Fibroblast of skin of left biceps (primary cell): Measurements from ENCODE around the gene PDE4A.
A peak's percentile ranks its signal among the peaks of the same experiment; 100 is the strongest.
"Not testable (repeated sequence)": the region's sequence is repeated elsewhere in the genome, so short reads cannot be mapped to it uniquely, and the experiment has no call there.

Experiments
- DNase-seq, 2 experiments: peaks; one replicate each; pipeline ENCODE4 v3.0.0-alpha.2; 2013; ENCODE audit warnings: low read depth in 2 of 2

The PDE4A gene

DNA sequence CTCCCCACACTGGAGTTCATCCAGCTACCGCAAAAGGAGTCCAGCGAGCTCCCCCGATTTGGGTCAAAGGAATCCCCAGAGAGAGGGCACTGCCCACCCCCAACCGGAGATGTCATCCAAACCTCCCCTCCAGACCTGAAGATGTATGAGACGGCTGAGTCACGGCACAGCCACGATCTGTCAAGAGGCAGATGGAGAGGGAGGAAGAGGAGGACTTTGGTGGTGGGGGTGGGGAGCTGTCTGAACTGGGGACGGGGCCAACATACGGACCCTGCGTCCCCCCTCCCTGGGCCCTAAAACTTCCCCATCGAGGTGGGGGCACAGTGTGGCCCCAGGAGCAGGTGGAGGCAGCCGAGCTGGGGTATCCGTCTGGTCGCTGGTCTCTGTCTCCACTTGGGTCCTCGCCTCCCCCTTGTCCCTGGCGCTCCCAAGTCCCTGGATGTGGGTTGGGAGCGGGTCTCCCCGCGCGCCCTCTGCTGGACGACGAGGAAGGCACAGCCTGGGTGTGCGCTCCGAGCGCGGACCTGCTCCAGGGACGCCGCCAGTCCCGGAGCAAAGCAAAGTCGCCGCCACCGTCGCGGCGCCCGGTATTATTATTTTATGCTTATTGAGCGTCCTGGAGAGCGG, 3.8 kb downstream of the PDE4A start:
- DNase-seq = no peak

DNA sequence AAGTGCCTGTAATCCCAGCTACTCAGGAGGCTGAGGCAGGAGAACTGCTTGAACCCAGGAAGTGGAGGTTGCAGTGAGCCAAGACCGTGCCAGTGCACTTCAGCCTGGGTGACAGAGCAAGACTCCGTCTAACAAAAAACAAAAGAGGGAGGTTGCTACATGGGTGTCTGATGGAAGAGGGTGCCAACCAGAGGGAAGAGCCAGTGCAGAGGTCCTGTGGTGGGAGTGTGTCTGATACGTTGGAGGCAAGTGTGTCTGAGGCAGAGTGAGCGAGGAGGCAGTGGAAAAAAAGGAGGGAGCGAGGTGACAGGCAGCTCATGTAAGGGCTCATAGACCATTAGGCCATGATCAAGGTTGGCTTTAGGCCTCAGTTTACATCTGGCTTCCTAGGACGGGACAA, 6.8 kb downstream of the PDE4A start:
- no peak for DNase-seq

GRCh38 chr19:10428996-10429381, 8.7 kb downstream of the PDE4A start:
- DNase-seq = no peak

DNA sequence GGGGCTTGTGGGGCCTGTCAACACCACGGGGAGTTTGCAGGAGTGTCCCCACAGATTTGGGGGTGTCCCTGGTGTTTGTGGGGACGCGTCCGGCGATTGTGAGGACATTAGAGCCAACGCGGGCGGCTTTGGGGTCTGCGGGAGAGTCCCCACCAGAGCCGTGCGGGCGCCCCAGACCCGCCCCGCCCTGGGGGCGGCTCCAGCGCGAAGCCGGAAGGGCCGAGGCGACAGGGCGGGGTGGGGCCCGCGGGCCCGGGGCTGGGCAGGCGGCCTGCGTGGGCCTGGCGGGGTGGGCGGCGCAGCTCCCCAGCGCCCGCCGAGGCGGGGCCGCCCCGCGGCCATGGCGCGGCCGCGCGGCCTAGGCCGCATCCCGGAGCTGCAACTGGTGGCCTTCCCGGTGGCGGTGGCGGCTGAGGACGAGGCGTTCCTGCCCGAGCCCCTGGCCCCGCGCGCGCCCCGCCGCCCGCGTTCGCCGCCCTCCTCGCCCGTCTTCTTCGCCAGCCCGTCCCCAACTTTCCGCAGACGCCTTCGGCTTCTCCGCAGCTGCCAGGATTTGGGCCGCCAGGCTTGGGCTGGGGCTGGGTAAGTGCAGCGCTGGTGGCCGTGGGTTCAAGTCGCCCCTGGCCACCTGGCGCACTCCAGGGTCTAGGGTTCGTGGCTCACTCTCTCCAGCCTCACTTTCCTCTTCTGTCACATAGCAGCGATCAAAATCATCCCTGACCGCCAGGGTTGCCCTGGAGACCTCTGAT, 10.3 kb downstream of the PDE4A start:
- DNase-seq = no peak

- no peak for DNase-seq
These were observed 11.1 kb downstream of the PDE4A start for GRCh38 chr19:10431254-10431942.

GRCh38 chr19:10431943-10432735, 11.8 kb downstream of the PDE4A start:
- DNase-seq = no peak

GRCh38 chr19:10432736-10433130, 12.4 kb downstream of the PDE4A start:
- DNase-seq = no peak

- DNase-seq = no peak
These were observed 12.8 kb downstream of the PDE4A start for GRCh38 chr19:10433131-10433536.

GRCh38 chr19:10439588-10439987, 19.2 kb downstream of the PDE4A start:
- DNase-seq = no peak

GRCh38 chr19:10442698-10443097, 22.4 kb downstream of the PDE4A start:
- no peak for DNase-seq

DNA sequence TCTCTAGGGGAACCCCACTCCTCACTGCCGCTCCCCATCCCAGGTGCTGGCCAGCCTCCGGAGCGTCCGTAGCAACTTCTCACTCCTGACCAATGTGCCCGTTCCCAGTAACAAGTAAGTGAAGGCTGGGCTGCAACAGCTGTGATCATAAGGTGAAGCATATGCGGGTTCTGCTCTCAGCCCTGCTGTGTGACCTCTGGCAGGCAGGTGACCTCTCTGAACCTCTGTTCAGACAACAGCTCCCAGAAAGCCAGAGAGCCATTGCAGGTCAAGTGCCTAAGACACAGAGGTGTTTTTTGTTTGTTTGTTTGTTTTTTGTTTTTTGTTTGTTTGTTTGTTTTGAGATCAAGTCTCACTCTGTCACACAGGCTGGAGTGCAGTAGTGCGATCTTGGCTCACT, 28.7 kb downstream of the PDE4A start:
- DNase-seq = no peak

DNA sequence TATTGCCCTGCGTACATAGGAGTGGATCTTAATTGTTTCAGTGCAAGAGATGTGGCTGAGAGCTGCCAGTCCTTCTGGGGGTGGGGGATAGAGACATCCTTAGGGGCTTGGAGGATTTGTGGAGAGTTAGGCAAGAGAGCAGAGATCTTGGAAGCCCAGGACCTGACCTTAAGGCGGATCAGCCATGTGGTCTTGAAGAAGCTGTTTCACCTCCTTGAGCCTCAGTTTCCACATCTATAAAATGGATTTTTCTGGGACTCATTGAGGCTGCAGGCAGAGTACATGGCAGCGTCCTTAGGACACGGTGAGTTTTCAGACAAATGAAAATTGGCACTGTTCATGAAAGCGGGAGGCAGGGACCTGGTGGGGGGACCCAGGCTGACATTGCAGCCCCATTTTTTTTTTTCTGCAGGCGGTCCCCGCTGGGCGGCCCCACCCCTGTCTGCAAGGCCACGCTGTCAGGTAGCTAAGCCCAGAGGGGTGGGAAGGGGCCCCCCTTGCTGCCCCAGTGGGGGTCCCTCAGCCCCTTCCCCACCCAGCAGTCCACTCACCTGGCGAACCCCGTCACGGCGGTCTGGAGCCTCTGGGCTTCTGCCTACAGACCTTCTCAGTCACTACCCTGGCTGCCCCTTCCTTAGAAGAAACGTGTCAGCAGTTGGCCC, 30.0 kb downstream of the PDE4A start:
- DNase-seq = no peak

DNA sequence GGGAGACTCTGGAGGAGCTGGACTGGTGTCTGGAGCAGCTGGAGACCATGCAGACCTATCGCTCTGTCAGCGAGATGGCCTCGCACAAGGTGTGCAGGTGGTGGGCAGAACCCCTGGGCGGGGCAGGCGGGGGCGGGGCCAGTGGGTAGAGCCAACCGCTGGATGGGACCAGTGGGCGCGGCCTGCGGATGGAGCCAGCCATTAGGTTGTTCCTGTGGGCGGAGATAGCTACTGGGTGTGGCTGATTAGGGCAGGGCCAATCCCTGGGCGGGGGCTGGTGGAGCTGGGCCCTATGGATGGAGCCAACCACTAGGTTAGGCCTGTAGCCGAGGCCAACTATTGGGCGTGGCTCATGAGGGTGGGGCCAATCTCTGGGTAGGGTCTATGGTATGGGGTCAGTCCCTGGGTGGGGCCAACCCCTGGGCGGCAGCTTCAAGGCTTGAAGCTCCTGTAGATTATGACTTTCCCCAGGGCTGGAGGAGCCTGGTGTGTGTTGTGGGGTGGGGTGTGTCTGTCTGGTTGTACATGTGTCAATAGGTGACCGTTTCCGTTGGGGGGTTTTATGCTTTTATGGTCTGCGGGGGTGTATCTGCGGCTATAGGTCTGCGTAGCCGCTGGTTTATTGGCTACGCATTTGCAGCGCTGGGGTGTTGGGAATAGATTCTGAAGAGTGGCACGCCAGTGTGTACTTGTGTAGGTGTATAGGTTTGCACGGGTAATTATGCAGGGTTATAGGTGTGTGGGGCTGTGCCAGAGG, 30.7 kb downstream of the PDE4A start:
- DNase-seq = no peak

DNA sequence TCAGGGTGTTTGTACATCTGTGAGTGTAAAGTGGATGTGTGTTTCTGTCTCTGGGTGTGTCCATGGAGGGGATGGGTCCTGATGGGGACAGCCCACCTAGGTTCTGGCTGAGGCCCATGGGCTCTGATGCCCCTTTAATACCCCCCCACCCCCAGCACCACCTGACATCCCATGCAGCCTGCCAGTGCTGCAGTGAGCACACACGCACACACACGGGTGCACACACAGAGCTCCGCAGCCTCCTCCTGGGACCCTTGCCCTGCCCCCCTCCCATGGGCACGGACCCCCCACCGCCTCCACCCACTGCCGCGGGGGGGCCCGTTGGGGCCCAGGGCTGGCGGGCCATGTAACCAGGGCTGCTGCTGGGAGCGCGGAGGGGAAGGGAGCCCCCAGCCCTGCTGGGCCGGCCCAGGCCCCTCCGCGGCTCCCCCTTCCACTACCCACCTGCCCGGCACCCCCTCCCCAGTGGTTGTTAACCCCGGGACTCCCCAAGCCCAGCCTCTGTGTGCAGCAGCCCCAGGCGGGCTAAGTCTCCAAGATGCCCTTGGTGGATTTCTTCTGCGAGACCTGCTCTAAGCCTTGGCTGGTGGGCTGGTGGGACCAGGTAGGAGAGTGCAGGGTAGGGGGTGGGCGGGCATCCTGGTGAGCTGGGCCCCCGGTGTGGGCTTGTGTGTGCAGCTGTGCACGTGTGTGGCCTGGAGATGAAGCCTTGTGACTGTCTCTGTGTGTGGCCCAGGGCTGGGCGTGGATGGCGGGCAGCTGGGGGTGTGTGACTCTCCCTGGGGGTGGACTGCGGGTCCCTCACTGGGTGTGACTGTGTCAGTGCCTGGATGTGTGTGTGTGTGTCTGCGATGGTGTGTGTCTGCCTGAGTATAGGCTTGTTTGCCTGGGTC, 32.6 kb downstream of the PDE4A start:
- DNase-seq = no peak

- no peak for DNase-seq
These were observed 33.5 kb downstream of the PDE4A start for GRCh38 chr19:10453852-10454251.

DNA sequence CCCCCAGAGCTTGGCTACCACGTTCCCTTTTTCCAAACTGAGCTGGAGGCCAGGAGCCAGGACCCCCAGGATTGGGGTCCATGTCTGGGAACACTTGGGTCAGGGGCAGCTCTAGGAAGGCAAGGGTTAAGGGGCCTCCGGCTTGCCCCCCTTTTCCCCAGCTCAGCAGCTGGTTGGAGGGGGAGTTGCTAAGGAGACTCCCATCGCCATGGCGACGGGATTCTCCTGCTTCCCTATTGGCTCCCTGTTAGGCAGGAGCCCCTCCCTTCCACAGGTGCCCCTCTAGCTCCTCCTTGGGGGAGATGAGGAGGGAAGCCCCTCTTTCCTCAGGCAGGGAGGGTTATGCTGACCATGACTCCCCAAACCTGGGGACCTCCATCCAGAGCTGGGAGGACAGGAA, 33.9 kb downstream of the PDE4A start:
- no peak for DNase-seq

DNA sequence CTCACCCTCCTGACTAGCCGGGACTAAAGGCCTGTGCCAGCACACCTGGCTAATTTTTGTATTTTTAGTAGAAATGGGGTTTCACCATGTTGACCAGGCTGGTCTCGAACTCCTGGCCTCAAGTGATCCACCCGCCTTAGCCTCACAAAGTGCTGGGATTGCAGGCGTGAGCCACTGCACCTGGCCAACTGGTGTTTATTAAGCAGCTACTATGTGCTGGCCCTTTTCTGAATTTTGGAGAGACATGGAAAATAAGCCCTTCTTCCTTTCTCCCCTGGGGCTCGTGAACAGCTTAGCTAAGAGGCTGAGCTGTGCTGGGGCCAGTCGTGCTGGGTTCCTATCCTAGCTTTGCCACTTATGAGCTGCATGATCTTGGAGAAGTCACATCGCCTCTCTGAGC, 38.4 kb downstream of the PDE4A start:
- DNase-seq = not testable (repeated sequence)

GRCh38 chr19:10460714-10461046, 40.3 kb downstream of the PDE4A start:
- no peak for DNase-seq

DNA sequence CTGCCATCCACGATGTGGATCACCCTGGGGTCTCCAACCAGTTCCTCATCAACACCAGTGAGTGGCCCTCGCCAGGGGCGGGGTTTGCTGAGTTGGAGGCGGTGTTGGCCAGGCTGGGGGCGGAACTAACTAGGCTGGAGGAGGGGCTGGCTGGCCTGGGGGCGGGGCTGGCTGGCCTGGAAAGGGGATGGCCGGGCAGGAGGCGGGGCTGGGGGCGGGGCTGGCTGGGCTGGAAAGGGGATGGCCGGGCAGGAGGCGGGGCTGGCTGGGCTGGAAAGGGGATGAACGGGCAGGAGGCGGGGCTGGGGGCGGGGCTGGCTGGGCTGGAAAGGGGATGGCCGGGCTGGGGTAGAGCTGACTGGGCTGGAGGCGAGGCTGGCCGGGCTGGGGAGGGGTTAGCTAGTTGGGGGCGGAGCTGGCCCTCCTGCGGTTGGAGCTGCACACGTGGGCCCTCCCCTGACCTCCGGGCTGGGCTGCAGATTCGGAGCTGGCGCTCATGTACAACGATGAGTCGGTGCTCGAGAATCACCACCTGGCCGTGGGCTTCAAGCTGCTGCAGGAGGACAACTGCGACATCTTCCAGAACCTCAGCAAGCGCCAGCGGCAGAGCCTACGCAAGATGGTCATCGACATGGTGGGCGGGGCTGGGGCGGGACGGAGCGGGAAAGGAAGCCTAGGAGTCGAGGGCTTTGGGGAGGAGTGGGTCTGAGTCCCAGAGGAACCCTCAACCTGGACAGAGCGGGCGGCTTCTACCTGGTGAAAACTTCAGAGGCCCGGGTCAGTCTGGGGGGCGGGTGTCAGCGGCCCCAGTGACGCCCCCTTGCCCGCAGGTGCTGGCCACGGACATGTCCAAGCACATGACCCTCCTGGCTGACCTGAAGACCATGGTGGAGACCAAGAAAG, 41.0 kb downstream of the PDE4A start:
- DNase-seq = peak; percentile 57 to 66
